NCI-H460 (cell line): ENCODE measurements around the gene UBN2. TPM values are rescaled to one million over a fixed set of nuclear protein-coding genes. Genes with fewer than 3 reads are reported as not detected.

Experiments
- DNase-seq: peaks from one replicate; pipeline ENCODE4 v3.0.0-alpha.2; 2016; ENCODE audit warnings: low read depth; ENCODE audit errors: extremely low read depth
- small RNA-seq, 2 experiments: library from RNA; depleted of rRNA; stranded (forward); fragments of <200 nt; gene quantifications; one replicate each; pipeline ENCODE3, GENCODE V24; 2014
- total RNA-seq: library from RNA; depleted of rRNA; stranded (reverse); fragments of >200 nt; shearing (Covaris generic); gene quantifications from 2 replicates; pipeline ENCODE4 v1.2.3, GENCODE V29; 2014; rRNA removed

The UBN2 gene
- total RNA-seq, 1 experiment from 2014 or later = 6.5 TPM

- DNase-seq = peak; percentile 91
Measured at GRCh38 chr7:139341058-139341775, 110.2 kb downstream of the UBN2 start, which contains the start of gene FMC1. TSS of gene FMC1 (plus strand) at chr7:139341337. CDS start at chr7:139341385, 48 bp downstream.

DNA sequence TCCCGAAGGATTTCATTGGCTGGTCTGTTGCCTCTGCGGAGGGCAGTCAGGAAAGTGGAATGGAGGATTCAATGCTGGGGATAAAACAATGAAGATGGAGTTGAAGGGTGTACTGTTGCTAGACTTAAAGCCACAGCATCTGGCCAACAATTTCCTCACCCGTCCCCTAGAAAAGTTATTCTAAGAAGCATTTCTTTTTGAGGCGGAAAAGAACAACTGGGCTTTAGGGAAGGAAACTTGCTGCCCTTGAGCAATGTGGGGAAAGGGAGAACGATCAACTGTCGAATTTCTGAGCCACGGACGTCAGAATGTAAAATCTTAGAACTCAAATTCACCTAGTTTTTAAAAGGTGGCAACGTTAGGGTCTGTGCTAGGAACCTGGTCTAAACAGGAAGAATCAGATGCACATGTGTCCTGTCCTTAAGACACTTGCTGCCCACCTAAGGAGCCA lies 110.8 kb downstream of the UBN2 start:
- DNase-seq = no peak

- no peak for DNase-seq
Measured at GRCh38 chr7:139345042-139345441, 114.0 kb downstream of the UBN2 start.

- no peak for DNase-seq
Measured at GRCh38 chr7:139351027-139351426, 120.0 kb downstream of the UBN2 start.

DNA sequence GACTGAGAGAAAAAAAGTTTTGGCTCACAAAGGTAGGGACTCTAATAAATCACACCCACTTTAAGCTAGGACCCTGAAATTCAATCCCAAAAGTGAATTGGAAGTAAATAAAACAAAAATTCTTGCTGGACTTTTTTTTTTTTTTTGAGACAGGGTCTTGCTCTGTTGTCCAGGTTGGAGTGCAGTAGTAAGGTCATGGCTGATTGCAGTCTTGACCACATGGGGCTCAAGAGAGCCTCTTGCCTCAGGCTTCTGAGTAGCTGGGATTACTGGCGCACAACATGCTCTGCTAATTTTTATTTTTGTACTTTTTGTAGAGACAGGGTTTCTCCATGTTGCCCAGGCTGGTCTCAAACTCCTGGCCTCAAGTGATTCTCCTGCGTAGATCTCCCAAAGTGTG lies 123.7 kb downstream of the UBN2 start:
- no peak for DNase-seq

DNA sequence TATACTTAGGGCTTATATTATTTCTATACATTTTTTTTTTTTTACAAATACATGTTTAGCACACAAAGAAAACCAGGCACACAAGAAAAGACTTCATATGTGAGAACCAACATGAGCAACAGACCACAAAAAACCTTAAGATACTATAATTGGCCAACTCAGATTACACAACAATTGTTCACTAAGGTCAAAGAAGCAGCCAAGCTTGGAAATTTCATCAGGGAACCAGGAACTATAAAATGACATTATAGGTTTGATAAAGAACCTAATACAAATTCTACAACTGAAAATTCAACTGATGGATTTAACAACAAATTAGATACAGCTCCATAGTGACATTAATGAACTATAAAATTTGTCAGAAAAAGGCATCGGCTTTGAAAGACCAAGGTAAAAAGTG lies 124.3 kb downstream of the UBN2 start:
- DNase-seq = no peak

Small RNA genes lying within 50 kb of the gene (small RNA-seq; reads per million reads assigned to genes)
- gene AC009220.1 = 0 to 0.06 reads per million in 2 experiments
- gene RNU6-206P = 0 reads per million in 2 experiments

Other genes starting within 250 kb of the UBN2 start
- gene KIAA1549, start 249.8 kb upstream of the UBN2 start, total RNA-seq = 6.3 and 7.5 TPM in 2 replicates
- gene ZC3HAV1L, start 195.2 kb upstream of the UBN2 start, total RNA-seq = 11.4 and 12.4 TPM in 2 replicates
- 43.7 and 45.8 TPM in 2 replicates for gene ZC3HAV1, start 121.5 kb upstream of the UBN2 start, total RNA-seq
- gene FMC1, start 110.1 kb downstream of the UBN2 start, total RNA-seq = 13.5 and 14.8 TPM in 2 replicates
- gene LUC7L2, start 128.7 kb downstream of the UBN2 start, total RNA-seq = 55.7 and 61.9 TPM in 2 replicates